ENCODE data around the gene ETS1.

ETS1 gene

DNA sequence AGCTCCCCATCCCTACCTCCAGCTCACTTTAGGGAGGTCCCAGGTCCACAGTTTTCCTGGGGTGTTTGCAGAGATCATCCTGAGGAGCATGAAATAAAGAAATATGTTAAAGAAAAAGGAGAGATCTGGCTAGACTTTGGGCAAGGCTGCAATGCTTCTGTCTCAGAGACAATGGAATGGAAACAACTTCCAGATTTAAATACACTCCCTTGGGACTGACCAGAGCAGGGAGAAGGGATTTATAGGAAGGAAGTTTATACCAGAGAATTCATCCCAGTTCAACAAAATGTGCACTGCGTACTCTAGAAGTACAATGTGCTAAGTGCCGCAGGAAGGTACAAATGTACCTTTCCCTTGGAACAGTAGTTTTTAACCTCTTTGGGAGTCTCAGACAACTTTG, 40.4 kb downstream of the ETS1 start:
- TF ChIP-seq POLR2AphosphoS5 (IDR thresholded peaks at IDR 0.05; ENCODE audit: borderline replicate concordance, low read depth, low read length), result no peak
- Histone ChIP-seq H3K9ac (ENCODE audit: insufficient read length) (no peak overlapping the region), H3K36me3 (ENCODE audit: insufficient read depth, low read length) (no peaks in the 10 kb centered on the region), H3K27ac (no peak overlapping the region), H3K4me3 (no peak overlapping the region), H3K9me3 (ENCODE audit: low read depth, low read length) (no peaks in the 10 kb centered on the region)
- DNase-seq (ENCODE audit: low read depth, low spot score), result no peak

DNA sequence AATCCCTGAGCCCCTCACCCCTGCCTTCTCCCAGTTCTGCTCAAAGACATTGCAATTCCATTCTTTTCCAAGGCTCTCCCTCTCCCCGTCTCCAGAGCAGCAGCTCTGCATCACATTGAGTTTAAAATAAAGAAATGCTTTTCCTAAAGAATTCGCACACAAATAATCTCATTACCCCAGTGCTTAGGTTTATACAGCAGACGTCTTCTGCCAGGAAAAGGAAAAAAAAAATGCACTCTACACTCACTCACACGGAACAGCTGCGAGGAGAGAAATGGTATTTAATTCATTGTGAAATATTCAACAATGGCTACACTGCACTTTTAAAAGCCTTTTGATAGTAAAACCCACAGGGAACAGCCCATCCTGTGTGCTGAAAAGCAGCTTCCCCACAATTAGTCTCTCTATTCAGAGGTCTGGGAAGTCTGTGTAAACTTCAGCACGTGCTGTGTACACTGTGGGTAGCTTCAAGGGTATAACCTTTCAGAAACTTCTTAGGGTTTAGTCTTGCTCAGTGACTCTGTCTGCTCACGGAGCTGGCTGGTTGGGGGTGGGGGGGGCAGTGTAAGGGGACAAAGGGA, 42.8 kb downstream of the ETS1 start:
- no peak for TF ChIP-seq EZH2 (IDR thresholded peaks at IDR 0.05)
- no peak for DNase-seq (ENCODE audit: low read depth, low spot score)
- peak overlapping the region; percentile 23; the same call in 1 of the 2 replicates for H3K4me3 ChIP-seq
- H3K9me3 ChIP-seq (ENCODE audit: low read depth, low read length), result no peaks in the 10 kb centered on the region
- H3K9ac ChIP-seq (ENCODE audit: insufficient read length), result no peak overlapping the region
- no peaks in the 10 kb centered on the region for H3K36me3 ChIP-seq (ENCODE audit: insufficient read depth, low read length)
- H3K27ac ChIP-seq, result no peak overlapping the region

DNA sequence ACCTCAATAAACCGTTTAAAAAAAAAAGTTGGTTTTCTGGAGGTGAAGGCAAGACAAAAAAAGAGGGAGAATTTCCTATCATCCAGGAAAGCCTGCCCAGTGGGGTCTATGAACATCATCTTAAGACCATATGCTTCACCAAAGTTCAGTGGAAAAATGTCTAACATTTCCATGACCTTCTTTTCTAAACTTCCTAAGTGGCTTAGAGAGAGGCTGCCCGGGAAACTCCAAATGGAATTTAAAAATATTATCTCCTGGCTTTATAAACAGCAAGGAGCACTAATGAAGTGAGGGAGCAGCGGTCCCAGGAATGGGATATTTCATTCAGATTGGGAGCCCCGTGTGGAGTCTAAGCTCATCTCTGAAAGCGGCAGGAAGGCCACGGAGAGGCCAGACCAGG, 46.9 kb downstream of the ETS1 start:
- H3K4me3 ChIP-seq, result no peak overlapping the region
- no peak for TF ChIP-seq FOXP2 (optimal IDR thresholded peaks at IDR 0.05; ENCODE audit: control extremely low read depth, extremely low read length, insufficient read depth)
- no peak for TF ChIP-seq EZH2 (IDR thresholded peaks at IDR 0.05)
- TF ChIP-seq POLR2AphosphoS5 (IDR thresholded peaks at IDR 0.05; ENCODE audit: borderline replicate concordance, low read depth, low read length), result no peak
- H3K36me3 ChIP-seq (ENCODE audit: insufficient read depth, low read length), result no peaks in the 10 kb centered on the region
- DNase-seq (ENCODE audit: low read depth, low spot score), result no peak
- no peaks in the 10 kb centered on the region for H3K9me3 ChIP-seq (ENCODE audit: low read depth, low read length)
- H3K27ac ChIP-seq, result no peak overlapping the region
- H3K9ac ChIP-seq (ENCODE audit: insufficient read length), result no peak overlapping the region

DNA sequence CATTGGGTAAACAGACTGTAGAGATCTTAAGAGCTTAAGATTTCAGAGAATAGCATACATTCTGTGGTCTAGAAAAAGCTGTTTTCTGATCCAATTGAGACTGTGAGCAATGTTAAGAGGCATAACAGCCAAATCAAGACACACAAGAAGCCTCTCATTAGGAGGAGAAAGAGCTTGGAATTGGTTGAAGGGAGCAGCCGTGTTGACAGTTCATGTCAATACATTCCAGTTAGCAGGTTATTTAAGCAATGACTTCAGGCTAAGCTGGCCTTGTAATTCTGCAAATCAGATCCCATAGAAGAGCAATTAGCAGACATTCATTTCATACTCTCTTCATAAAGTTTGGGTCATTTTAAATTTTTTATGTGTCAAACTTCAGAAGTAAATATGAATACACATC, 50.9 kb downstream of the ETS1 start:
- no peak overlapping the region for H3K9ac ChIP-seq (ENCODE audit: insufficient read length)
- DNase-seq (ENCODE audit: low read depth, low spot score), result no peak
- no peak for TF ChIP-seq FOXP2 (optimal IDR thresholded peaks at IDR 0.05; ENCODE audit: control extremely low read depth, extremely low read length, insufficient read depth)
- TF ChIP-seq POLR2AphosphoS5 (IDR thresholded peaks at IDR 0.05; ENCODE audit: borderline replicate concordance, low read depth, low read length), result no peak
- no peak for TF ChIP-seq EZH2 (IDR thresholded peaks at IDR 0.05)
- no peaks in the 10 kb centered on the region for H3K9me3 ChIP-seq (ENCODE audit: low read depth, low read length)
- H3K4me3 ChIP-seq, result no peak overlapping the region
- H3K36me3 ChIP-seq (ENCODE audit: insufficient read depth, low read length), result no peaks in the 10 kb centered on the region
- no peak overlapping the region for H3K27ac ChIP-seq

DNA sequence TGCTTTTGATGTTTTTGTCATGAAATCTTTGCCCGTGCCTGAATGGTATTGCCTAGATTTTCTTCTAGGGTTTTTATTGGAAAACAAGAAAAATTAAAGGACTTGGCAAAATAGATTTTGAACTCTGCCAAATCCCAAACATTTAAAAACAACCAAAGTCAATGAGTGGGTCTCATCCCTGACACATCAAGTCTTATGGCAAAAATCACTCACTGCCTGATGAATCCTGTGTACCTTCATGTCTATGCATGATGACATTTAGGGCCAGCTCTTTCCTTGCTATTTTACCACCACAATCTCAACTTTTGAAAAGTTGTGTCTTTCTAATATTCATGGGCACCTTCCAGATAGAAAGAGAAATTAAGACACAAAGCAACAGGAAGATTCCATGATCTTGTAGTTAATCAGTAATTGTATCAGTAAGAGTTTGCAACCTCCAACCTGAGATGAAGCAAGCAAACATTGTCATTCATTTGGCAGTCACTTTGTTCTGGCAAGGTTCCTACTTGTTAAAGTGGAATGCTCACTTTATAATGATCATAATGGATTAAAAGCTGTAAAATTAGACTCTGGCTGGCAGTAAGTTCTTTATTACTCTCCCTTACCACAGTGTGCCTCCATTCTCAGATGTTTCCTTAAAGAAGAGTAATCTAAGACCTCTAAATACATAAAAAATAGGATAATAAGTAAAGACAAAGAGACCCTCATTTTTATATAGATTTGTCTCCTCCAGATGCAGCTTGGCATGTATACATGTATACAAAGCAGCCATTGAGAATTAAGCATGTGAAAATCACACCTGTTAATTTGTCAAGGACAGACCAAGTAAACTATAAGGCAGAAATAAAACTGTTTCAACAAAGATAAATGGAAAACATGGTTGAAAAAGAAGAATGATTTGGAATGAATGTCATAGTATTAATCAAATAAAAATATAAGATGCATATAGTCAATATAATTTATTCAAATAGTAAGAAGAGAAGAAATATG, 51.6 kb downstream of the ETS1 start:
- Histone ChIP-seq H3K9me3 (ENCODE audit: low read depth, low read length) (no peaks in the 10 kb centered on the region), H3K27ac (no peak overlapping the region), H3K9ac (ENCODE audit: insufficient read length) (no peak overlapping the region), H3K36me3 (ENCODE audit: insufficient read depth, low read length) (no peaks in the 10 kb centered on the region), H3K4me3 (no peak overlapping the region)
- DNase-seq (ENCODE audit: low read depth, low spot score), result no peak
- TF ChIP-seq EZH2 (IDR thresholded peaks at IDR 0.05) (no peak), FOXP2 (optimal IDR thresholded peaks at IDR 0.05; ENCODE audit: control extremely low read depth, extremely low read length, insufficient read depth) (no peak), POLR2AphosphoS5 (IDR thresholded peaks at IDR 0.05; ENCODE audit: borderline replicate concordance, low read depth, low read length) (no peak)

DNA sequence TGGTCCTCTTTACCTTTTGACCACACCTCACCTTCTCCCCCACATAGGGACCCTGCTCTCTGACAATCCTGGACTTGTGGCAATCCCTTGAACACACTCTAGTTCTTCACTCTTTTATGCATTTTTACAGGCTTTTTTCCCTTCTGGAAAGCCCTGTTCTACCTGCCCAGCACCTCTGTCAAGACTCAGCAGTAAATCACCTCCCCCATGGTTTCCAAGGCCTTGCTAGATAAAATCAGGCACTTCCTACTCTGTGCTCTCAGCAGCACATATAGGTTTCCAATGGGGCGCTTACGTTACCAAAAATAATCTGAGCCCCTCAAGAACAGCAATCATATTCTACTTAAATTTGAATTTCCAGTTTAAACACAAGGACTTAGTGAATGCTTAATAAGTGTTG, 53.9 kb downstream of the ETS1 start:
- DNase-seq (ENCODE audit: low read depth, low spot score), result no peak
- TF ChIP-seq POLR2AphosphoS5 (IDR thresholded peaks at IDR 0.05; ENCODE audit: borderline replicate concordance, low read depth, low read length), result no peak
- TF ChIP-seq FOXP2 (optimal IDR thresholded peaks at IDR 0.05; ENCODE audit: control extremely low read depth, extremely low read length, insufficient read depth), result no peak
- TF ChIP-seq EZH2 (IDR thresholded peaks at IDR 0.05), result no peak
- no peak overlapping the region for H3K9ac ChIP-seq (ENCODE audit: insufficient read length)
- no peaks in the 10 kb centered on the region for H3K9me3 ChIP-seq (ENCODE audit: low read depth, low read length)
- H3K4me3 ChIP-seq, result no peak overlapping the region
- H3K36me3 ChIP-seq (ENCODE audit: insufficient read depth, low read length), result no peaks in the 10 kb centered on the region
- H3K27ac ChIP-seq, result no peak overlapping the region

DNA sequence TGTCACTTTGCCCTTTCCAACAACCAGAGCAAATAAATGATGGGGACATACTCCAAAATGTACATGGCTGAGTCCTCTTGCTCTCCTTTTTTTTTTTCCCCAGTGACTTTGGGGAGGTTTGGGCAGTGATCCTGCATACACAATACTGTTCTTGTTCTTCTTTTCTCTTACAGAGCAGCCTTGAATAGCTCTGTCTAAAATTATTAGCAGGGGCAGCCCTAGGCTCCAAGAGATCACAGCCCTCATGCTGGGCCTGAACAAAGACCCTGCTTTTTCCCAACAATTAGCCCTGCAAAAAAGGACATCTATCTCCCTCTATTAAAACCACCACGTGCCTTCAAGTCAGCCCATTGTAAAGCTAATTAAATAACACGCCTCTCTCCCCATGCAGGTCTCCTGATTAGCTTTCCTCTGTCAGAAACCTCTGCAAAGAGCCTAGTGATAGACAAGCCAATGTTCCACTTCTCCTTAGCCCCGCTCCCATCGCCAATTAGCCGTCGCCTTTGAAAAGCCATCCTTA, 54.7 kb downstream of the ETS1 start:
- Histone ChIP-seq H3K27ac (no peak overlapping the region), H3K4me3 (no peak overlapping the region), H3K36me3 (ENCODE audit: insufficient read depth, low read length) (no peaks in the 10 kb centered on the region), H3K9ac (ENCODE audit: insufficient read length) (no peak overlapping the region), H3K9me3 (ENCODE audit: low read depth, low read length) (no peaks in the 10 kb centered on the region)
- TF ChIP-seq FOXP2 (optimal IDR thresholded peaks at IDR 0.05; ENCODE audit: control extremely low read depth, extremely low read length, insufficient read depth) (no peak), POLR2AphosphoS5 (IDR thresholded peaks at IDR 0.05; ENCODE audit: borderline replicate concordance, low read depth, low read length) (no peak), EZH2 (IDR thresholded peaks at IDR 0.05) (no peak)
- DNase-seq (ENCODE audit: low read depth, low spot score), result no peak

DNA sequence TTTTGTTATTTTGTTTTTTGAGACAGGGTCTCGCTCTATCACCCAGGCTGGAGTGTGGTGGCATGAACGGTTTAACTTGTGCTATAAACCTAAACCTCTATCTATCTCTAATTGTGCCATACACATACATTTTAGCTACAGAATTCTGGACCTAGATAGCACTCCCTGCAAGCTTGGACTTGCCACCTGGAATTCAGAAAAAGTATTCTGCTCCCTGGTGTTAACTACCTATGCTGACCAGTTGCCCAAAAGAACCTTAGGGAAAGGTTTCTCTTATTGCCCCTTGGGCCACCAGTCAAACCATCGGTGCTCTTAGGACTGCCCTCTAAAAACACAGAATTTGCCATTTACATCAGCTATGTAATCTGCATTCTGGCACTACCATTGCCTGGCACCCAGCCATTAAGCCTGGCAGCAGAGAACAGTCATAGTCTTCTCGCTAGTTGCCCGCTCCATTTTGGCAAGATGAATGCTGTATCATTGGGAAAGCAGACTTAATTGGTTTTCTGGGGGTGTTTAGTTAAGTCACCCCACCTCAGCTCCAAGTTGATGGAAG, 55.3 kb downstream of the ETS1 start:
- no peaks in the 10 kb centered on the region for H3K9me3 ChIP-seq (ENCODE audit: low read depth, low read length)
- no peak overlapping the region for H3K4me3 ChIP-seq
- no peak overlapping the region for H3K9ac ChIP-seq (ENCODE audit: insufficient read length)
- TF ChIP-seq POLR2AphosphoS5 (IDR thresholded peaks at IDR 0.05; ENCODE audit: borderline replicate concordance, low read depth, low read length), result no peak
- no peak for TF ChIP-seq EZH2 (IDR thresholded peaks at IDR 0.05)
- TF ChIP-seq FOXP2 (optimal IDR thresholded peaks at IDR 0.05; ENCODE audit: control extremely low read depth, extremely low read length, insufficient read depth), result no peak
- no peak overlapping the region for H3K27ac ChIP-seq
- H3K36me3 ChIP-seq (ENCODE audit: insufficient read depth, low read length), result no peaks in the 10 kb centered on the region
- no peak for DNase-seq (ENCODE audit: low read depth, low spot score)

Measured in SK-N-MC (cell line).